Glomerular visceral epithelial cell (primary cell): ENCODE data around the gene PRDM1.
"Not testable (repeated sequence)": the region's sequence is repeated elsewhere in the genome, so short reads cannot be mapped to it uniquely, and the experiment has no call there.

Experiments
- DNase-seq: peaks from one replicate; pipeline ENCODE4 v3.0.0-alpha.2; 2016; ENCODE audit errors: extremely low spot score

PRDM1 gene

GRCh38 chr6:106136845-106137244 lies 50.7 kb downstream of the PRDM1 start:
- DNase-seq, result no peak

- DNase-seq, result no peak
Observed at GRCh38 chr6:106138151-106138550, 52.0 kb downstream of the PRDM1 start.

GRCh38 chr6:106141441-106142237 lies 55.5 kb downstream of the PRDM1 start:
- no peak for DNase-seq

- DNase-seq, result no peak
Observed at GRCh38 chr6:106142876-106143431, 56.8 kb downstream of the PRDM1 start.

GRCh38 chr6:106143665-106144064 lies 57.5 kb downstream of the PRDM1 start:
- DNase-seq, result no peak

- no peak for DNase-seq
Observed at GRCh38 chr6:106145144-106145543, 59.0 kb downstream of the PRDM1 start.

GRCh38 chr6:106145741-106146227 lies 59.6 kb downstream of the PRDM1 start:
- peak; percentile 45 for DNase-seq

GRCh38 chr6:106146852-106147351 lies 60.8 kb downstream of the PRDM1 start:
- peak; percentile 57 for DNase-seq

- DNase-seq, result no peak
Observed at GRCh38 chr6:106147476-106147875, 61.3 kb downstream of the PRDM1 start.

- no peak for DNase-seq
Observed at GRCh38 chr6:106149472-106150069, 63.4 kb downstream of the PRDM1 start.

GRCh38 chr6:106152476-106152875 lies 66.3 kb downstream of the PRDM1 start:
- not testable (repeated sequence) for DNase-seq

GRCh38 chr6:106152952-106153351 lies 66.8 kb downstream of the PRDM1 start:
- DNase-seq, result no peak

- no peak for DNase-seq
Observed at GRCh38 chr6:106154326-106154725, 68.2 kb downstream of the PRDM1 start.

GRCh38 chr6:106155219-106155830 lies 69.2 kb downstream of the PRDM1 start:
- no peak for DNase-seq

GRCh38 chr6:106156413-106156812 lies 70.3 kb downstream of the PRDM1 start:
- DNase-seq, result no peak

- DNase-seq, result no peak
Observed at GRCh38 chr6:106156863-106157262, 70.7 kb downstream of the PRDM1 start.

GRCh38 chr6:106158816-106159215 lies 72.7 kb downstream of the PRDM1 start:
- DNase-seq, result no peak
